Esophagus muscularis mucosa (tissue), 4 donors: ENCODE measurements around the gene C19orf47. TPM values are rescaled to one million over a fixed set of nuclear protein-coding genes. Genes with fewer than 3 reads are reported as not detected.
A peak's percentile ranks its signal among the peaks of the same experiment; 100 is the strongest.

Source experiments
- DNase-seq: peaks from one replicate; pipeline ENCODE4 v3.0.0-alpha.2; 2017; ENCODE audit errors: extremely low spot score
- H3K27ac ChIP-seq, 4 donors: fragments of 200-600 bp; sonication (generic); replicated peaks in 1 of 4; 1 replicate in 3 of 4; 2 replicates in 1 of 4; pipeline ENCODE4 v1.5.1; 2016 to 2019; ENCODE audit warnings: mild to moderate bottlenecking in 1 of 4
- H3K27me3 ChIP-seq, 4 donors: fragments of 200-600 bp; sonication (generic); one replicate each; pipeline versions ENCODE4 v1.5.1 to v1.6.0; 2016 to 2019
- H3K36me3 ChIP-seq, 4 donors: fragments of 200-600 bp; sonication (generic); one replicate each; pipeline ENCODE4 v1.5.1; 2016 to 2019
- H3K4me1 ChIP-seq, 4 donors: fragments of 200-600 bp; sonication (generic); one replicate each; pipeline ENCODE4 v1.5.1; 2016 to 2019
- H3K4me3 ChIP-seq, 4 donors: fragments of 200-600 bp; sonication (generic); 1 replicate in 2 of 4; 2 replicates in 2 of 4; pipeline ENCODE4 v1.5.1; 2016 to 2019; ENCODE audit warnings: mild to moderate bottlenecking in 4 of 4, moderate library complexity in 1 of 4
- H3K9me3 ChIP-seq, 4 donors: fragments of 200-600 bp; sonication (generic); 1 replicate in 3 of 4; 2 replicates in 1 of 4; pipeline ENCODE4 v1.5.1; 2016 to 2019
- EP300 ChIP-seq: sonication (generic); formaldehyde crosslinking; IDR thresholded peaks from one replicate; pipeline ENCODE4 v1.6.1; 2017; ENCODE audit warnings: antibody characterized with exemption
- POLR2A ChIP-seq: fragments of 450-650 bp; IDR thresholded peaks from one replicate; pipeline ENCODE4 v1.6.1; 2017; ENCODE audit warnings: antibody characterized with exemption, moderate library complexity, mild to moderate bottlenecking, low read depth
- POLR2AphosphoS5 ChIP-seq, 2 donors: sonication (generic); formaldehyde crosslinking; IDR thresholded peaks; one replicate each; pipeline ENCODE4 v1.6.1; 2017; ENCODE audit warnings: antibody characterized with exemption in 2 of 2
- WGBS: methylation state at CpG from one replicate; pipeline ENCODE4 v1.1.5; 2018; 5-methylcytosine and 5-hydroxymethylcytosine counted together
- intact Hi-C: fragments of 100-400 bp; cut with DNase I; formaldehyde crosslinking; loops from one replicate; pipeline ENCODE4 v1.15.1; 2023
- total RNA-seq, 4 donors: library from RNA; depleted of rRNA; stranded (reverse); fragments of >200 nt; gene quantifications; one replicate each; pipeline versions ENCODE4 v1.1.0 to v1.2.1, GENCODE V29; 2016
- TF ChIP-seq, protein P1 (sequence below), 3 experiments: fragments of 200-600 bp in 2 of 3; fragments of 450-650 bp in 1 of 3; sonication (generic) in 2 of 3; IDR thresholded peaks; one replicate each; pipeline ENCODE4 v1.5.1; 2017 to 2019; ENCODE audit warnings: antibody characterized with exemption in 3 of 3, mild to moderate bottlenecking in 2 of 3, moderate library complexity in 1 of 3

The C19orf47 gene
- total RNA-seq, 4 donors from 2014 or later, result 17.9 to 42.6 (median 26.8) TPM

DNA sequence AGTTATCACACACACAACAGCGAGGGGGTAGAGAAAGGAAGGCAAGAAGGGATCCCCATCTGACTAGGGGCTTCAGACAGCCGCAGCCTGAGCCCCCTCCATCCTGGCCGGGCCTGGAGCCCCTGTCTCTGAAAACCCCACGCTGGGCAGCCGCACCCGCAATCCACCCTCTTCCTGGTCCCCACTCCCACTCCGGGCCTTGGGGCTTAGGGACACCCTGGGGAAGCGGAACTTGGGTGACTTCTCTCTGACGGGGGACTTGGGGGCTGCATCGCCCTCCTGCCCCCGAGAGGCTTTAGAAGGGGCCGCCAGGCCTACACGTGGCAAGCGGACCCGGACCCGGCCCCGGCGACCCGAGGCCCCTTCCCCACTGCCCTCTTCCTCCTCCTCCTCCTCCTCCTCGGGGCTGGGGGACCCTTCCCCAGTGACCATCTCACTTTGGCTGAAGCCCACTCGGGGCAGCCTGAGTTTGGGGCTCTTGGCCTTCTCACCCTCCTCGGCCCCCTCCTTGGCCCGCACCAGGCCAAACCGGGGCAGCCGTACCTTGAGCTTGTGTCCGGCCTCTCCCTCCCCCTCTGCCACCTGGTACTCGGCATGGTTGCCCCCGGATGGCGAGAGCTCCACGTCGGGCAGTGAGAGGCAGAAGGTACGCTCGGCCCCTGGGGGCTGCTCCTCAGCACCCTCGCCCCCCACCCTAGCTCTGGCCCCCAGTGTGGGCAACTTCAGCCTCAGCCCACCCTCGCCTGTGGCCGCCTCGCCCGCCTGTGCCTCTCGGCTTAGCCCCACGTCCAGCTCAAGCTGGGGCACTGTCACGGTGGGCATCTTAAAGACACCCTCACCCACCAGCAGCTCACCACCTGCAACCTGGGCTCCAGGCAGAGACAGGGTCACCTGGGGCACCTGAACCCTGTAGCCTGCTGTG is 46.0 kb upstream of the C19orf47 start:
- no peak for DNase-seq
- TF ChIP-seq POLR2A, result no peak
- TF ChIP-seq POLR2AphosphoS5 (IDR thresholded peaks at IDR 0.05), result no peak
- TF ChIP-seq EP300, result no peak
- TF ChIP-seq, protein P1, sequence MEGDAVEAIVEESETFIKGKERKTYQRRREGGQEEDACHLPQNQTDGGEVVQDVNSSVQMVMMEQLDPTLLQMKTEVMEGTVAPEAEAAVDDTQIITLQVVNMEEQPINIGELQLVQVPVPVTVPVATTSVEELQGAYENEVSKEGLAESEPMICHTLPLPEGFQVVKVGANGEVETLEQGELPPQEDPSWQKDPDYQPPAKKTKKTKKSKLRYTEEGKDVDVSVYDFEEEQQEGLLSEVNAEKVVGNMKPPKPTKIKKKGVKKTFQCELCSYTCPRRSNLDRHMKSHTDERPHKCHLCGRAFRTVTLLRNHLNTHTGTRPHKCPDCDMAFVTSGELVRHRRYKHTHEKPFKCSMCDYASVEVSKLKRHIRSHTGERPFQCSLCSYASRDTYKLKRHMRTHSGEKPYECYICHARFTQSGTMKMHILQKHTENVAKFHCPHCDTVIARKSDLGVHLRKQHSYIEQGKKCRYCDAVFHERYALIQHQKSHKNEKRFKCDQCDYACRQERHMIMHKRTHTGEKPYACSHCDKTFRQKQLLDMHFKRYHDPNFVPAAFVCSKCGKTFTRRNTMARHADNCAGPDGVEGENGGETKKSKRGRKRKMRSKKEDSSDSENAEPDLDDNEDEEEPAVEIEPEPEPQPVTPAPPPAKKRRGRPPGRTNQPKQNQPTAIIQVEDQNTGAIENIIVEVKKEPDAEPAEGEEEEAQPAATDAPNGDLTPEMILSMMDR (IDR thresholded peaks at IDR 0.05), result no peak
- intact Hi-C loops, result no loop called here
- Histone ChIP-seq H3K27me3 (no peaks in the 10 kb centered on the region), H3K4me3 (no peak overlapping the region), H3K27ac (no peak overlapping the region), H3K9me3 (no peaks in the 10 kb centered on the region), H3K36me3 (peaks cover 0 to 21% (median 12%) of the 10 kb centered on the region in 4 donors), H3K4me1 (peaks cover 0 to 5% (median 0%) of the 10 kb centered on the region in 4 donors)
- WGBS, result 90% methylated on average over 35 of the region's 41 CpGs

DNA sequence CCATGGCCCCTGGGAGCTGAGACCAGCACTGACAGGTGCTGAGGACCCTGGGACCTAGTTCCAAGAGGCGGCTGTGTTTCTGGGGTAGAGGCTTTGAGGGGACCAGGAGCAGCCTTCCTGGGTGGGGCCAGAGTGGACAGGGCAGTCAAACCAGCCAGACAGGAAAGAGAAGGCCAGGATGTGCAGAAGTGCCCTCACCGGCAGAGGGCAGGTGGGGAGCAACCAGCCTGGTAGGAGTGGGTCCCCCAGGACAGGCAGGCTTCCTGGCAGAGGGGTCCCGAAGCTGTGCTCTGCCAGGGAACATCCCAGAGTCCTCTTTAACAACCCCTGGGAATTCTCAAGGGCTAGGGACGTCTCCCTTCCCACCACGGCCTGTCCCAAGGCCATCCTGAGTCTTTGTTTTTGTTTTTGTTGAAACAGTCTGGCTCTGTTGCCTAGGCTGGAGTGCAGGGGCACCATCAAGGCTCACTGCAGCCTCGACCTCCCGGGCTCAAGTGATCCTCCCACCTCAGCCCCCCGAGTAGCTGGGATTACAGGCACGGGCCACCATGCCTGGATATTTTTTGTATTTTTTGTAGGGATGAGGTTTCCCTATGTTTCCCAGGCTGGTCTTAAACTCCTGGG is 44.8 kb upstream of the C19orf47 start:
- no peak for DNase-seq
- no peaks in the 10 kb centered on the region for H3K4me1 ChIP-seq
- no peak overlapping the region for H3K27ac ChIP-seq
- intact Hi-C loops, result no loop called here
- H3K27me3 ChIP-seq, result no peaks in the 10 kb centered on the region
- no peaks in the 10 kb centered on the region for H3K9me3 ChIP-seq
- 54% methylated on average over 8 of the region's 9 CpGs for WGBS
- no peak overlapping the region for H3K4me3 ChIP-seq
- TF ChIP-seq, protein P1 (IDR thresholded peaks at IDR 0.05), result peak in 1 of 3 experiments; percentile 30
- TF ChIP-seq EP300, result no peak
- peaks cover 0 to 18% (median 12%) of the 10 kb centered on the region in 4 donors for H3K36me3 ChIP-seq

DNA sequence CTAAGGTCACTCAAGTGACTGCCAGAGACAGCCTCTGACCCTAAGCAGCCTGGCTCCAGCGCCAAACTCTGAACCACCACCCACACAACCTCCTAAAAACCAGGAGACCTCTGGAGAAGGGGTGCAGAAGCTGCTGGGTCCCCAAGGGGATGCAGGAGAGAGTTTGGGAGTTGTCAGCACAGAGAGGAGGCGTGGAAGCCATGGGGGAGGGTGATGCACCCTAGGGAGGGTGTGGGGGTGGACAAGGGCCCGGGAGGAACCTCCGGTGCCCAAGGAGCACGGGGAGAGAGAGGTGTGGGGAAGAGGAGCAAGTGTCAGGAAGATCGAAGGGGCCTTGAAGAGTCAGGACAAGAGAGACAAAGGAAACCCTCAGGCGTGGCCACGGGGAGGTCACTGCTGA is 43.9 kb upstream of the C19orf47 start:
- Histone ChIP-seq H3K36me3 (peaks cover 0 to 9% (median 4%) of the 10 kb centered on the region in 4 donors), H3K27me3 (no peaks in the 10 kb centered on the region), H3K4me1 (no peaks in the 10 kb centered on the region), H3K4me3 (no peak overlapping the region), H3K27ac (no peak overlapping the region), H3K9me3 (no peaks in the 10 kb centered on the region)
- TF ChIP-seq POLR2AphosphoS5 (IDR thresholded peaks at IDR 0.05), result no peak
- no peak for TF ChIP-seq POLR2A
- TF ChIP-seq, protein P1 (IDR thresholded peaks at IDR 0.05), result no peak
- no peak for TF ChIP-seq EP300
- DNase-seq, result no peak
- intact Hi-C loops, result no loop called here
- 70% methylated on average over 8 of the region's 8 CpGs for WGBS

DNA sequence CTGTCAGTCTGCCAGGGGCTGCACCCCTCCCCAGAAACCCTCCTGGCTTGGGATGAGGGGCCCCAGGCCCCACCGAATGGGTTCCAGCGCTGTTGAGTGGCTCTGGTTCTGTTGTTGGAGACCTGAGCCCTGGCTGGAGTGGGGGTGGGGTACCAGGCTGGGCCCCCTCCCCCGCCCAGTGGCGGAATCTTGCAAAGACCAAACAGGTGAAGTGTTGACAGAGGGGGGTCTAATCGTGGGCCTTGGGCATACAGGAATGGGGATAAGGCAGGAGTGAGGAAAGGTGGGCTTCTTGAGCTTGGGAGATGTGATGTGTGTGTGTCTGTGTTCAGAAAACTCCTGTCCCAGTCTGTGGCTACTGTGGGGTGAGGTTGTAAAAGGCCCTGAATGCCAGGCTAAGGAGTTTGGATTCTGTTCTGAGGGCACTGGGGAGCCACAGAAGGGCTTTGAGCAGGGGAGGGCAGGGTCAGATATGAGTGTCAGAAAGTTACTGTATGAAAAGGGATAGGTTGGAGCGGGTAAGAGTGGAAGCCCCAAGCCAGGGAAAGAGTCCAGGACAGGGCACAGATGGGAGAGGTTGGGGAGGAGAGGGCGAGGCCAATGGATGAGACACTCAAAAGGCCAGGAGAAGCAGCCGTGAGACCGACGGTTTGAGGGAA is 42.0 kb upstream of the C19orf47 start, which contains the start of gene HIPK4:
Gene HIPK4 (minus strand): TSS at position 98 of the 659 bp plus-strand sequence. CDS start 279 bp downstream, outside the sequence.
- no peak within 1 kb of the TSS for H3K4me3 ChIP-seq
- WGBS, result 87% methylated on average over 8 of the region's 10 CpGs
- DNase-seq, result no peak
- no peaks in the 10 kb centered on the region for H3K27me3 ChIP-seq
- intact Hi-C loops, result no loop called here
- no peaks in the 10 kb centered on the region for H3K36me3 ChIP-seq
- no peaks in the 10 kb centered on the region for H3K9me3 ChIP-seq
- H3K4me1 ChIP-seq, result no peaks in the 10 kb centered on the region
- no peak within 1 kb of the TSS for H3K27ac ChIP-seq
- TF ChIP-seq EP300, result no peak
- no peak for TF ChIP-seq POLR2A
- TF ChIP-seq POLR2AphosphoS5 (IDR thresholded peaks at IDR 0.05), result no peak
- TF ChIP-seq, protein P1 (IDR thresholded peaks at IDR 0.05), result no peak
